Right atrium auricular region (tissue), 2 donors: ENCODE results near the gene RRP7A. TPM values are rescaled to one million over a fixed set of nuclear protein-coding genes. Genes with fewer than 3 reads are reported as not detected.
"Not testable (repeated sequence)": the region's sequence is repeated elsewhere in the genome, so short reads cannot be mapped to it uniquely, and the experiment has no call there.

Experiments
- DNase-seq: peaks from one replicate; pipeline ENCODE4 v3.0.0-alpha.2; 2019; ENCODE audit warnings: low spot score
- H3K27ac ChIP-seq, 2 donors: fragments of 200-600 bp; sonication (generic); 1 replicate in 1 of 2; 2 replicates in 1 of 2; pipeline ENCODE4 v1.5.1; 2016 to 2019
- H3K27me3 ChIP-seq, 2 donors: fragments of 200-600 bp; sonication (generic); one replicate each; pipeline versions ENCODE4 v1.5.1 to v1.6.0; 2017 to 2019
- H3K36me3 ChIP-seq: fragments of 200-600 bp; sonication (generic); one replicate; pipeline ENCODE4 v1.5.1; 2016
- H3K4me1 ChIP-seq, 2 donors: fragments of 200-600 bp; sonication (generic); one replicate each; pipeline versions ENCODE4 v1.5.1 to v1.6.0; 2017 to 2019
- H3K4me3 ChIP-seq, 2 donors: fragments of 200-600 bp; sonication (generic); 1 replicate in 1 of 2; 2 replicates in 1 of 2; pipeline ENCODE4 v1.5.1; 2017 to 2019; ENCODE audit warnings: mild to moderate bottlenecking in 1 of 2, moderate library complexity in 1 of 2
- H3K9me3 ChIP-seq, 2 donors: fragments of 200-600 bp; sonication (generic); one replicate each; pipeline ENCODE4 v1.5.1; 2019
- CTCF ChIP-seq, 2 donors: fragments of 200-600 bp; sonication (generic); IDR thresholded peaks; one replicate each; pipeline ENCODE4 v1.5.1; 2019; ENCODE audit warnings: antibody characterized with exemption in 2 of 2
- total RNA-seq, 2 donors: library from RNA; depleted of rRNA; stranded (reverse); fragments of >200 nt; gene quantifications; one replicate each; pipeline ENCODE4 v1.1.0, GENCODE V29; 2016

Gene RRP7A
- total RNA-seq, 2 donors from 2014 or later, result 12.9 to 19.4 TPM

DNA sequence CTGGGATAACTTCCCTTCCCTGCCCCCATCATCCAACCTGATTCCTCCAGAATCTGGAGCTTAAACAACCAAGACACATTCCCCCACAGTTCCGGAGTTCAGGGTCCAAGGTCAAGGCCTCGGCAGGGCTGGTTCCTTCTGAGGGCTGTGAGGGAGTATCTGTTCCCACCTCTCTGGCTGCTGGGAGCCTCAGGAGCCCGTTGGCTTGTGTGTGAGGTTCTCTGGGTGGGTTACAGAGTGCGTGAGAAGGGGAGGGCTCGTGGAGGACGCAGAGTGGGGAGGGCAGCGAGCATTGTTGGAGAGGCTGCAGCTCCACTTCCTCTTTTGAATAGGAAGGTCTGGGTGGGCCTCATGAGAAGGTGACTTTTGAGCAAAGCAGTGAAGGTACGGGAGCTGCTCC, 42.7 kb upstream of the RRP7A start:
- Histone ChIP-seq H3K27me3 (no peaks in the 10 kb centered on the region), H3K36me3 (no peaks in the 10 kb centered on the region), H3K4me1 (peaks cover 0 to 14% of the 10 kb centered on the region in 2 donors), H3K9me3 (no peaks in the 10 kb centered on the region), H3K4me3 (no peak overlapping the region), H3K27ac (no peak overlapping the region)
- no peak for DNase-seq
- no peak for TF ChIP-seq CTCF (IDR thresholded peaks at IDR 0.05)

- peaks cover 0 to 14% of the 10 kb centered on the region in 2 donors for H3K4me1 ChIP-seq
- no peak overlapping the region for H3K27ac ChIP-seq
- TF ChIP-seq CTCF (IDR thresholded peaks at IDR 0.05), result no peak
- H3K27me3 ChIP-seq, result no peaks in the 10 kb centered on the region
- DNase-seq, result no peak
- no peaks in the 10 kb centered on the region for H3K36me3 ChIP-seq
- H3K4me3 ChIP-seq, result no peak overlapping the region
- no peaks in the 10 kb centered on the region for H3K9me3 ChIP-seq
Measured at GRCh38 chr22:42561856-42562255, 42.3 kb upstream of the RRP7A start.

DNA sequence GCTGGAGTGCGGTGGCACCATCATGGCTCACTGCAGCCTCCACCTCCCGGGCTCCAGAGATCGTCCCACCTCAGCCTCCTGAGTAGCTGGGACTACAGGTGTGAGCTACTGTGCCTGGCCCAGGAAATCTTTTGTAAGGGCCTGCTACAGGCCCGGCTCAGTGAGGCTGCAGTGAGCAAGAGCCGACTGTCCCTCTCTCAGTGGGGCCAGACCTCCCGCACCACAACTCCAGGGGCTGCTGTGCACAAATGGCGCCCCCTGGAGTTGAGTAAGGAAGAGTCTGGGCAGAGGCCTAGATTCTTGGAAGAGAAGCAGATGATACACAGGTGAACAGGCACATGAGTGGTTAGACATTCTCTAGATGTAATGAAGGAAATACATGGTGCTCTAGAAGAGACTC, 41.2 kb upstream of the RRP7A start:
- DNase-seq, result no peak
- no peak overlapping the region for H3K27ac ChIP-seq

DNA sequence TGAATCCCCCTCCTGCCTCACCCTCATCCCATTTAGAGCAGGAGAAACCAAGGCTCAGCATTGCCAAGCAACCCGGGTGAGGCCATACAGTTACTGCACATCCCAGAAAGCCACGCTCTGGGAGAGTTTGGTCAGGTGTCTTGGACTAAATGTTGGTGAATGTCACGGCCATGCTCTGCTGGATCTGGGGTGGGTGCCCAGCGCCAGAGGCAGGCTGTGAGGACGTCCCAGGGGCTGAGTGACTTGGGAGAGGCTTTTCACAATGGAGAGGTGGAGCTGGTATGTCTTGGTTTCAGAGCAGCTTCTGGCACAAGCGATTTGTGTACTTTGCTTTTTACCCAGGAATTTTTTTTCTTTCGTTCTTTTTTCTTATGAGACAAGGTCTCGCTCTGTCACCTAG, 40.8 kb upstream of the RRP7A start:
- H3K27me3 ChIP-seq, result no peaks in the 10 kb centered on the region
- no peaks in the 10 kb centered on the region for H3K9me3 ChIP-seq
- no peak for DNase-seq
- H3K4me1 ChIP-seq, result peaks cover 0 to 14% of the 10 kb centered on the region in 2 donors
- no peak overlapping the region for H3K27ac ChIP-seq
- no peaks in the 10 kb centered on the region for H3K36me3 ChIP-seq
- no peak for TF ChIP-seq CTCF (IDR thresholded peaks at IDR 0.05)
- no peak overlapping the region for H3K4me3 ChIP-seq

More for the DNA sequence above, 41.2 kb upstream of the RRP7A start:
- no peaks in the 10 kb centered on the region for H3K36me3 ChIP-seq
- TF ChIP-seq CTCF (IDR thresholded peaks at IDR 0.05), result peak; percentile 16 to 53
- peaks cover 0 to 14% of the 10 kb centered on the region in 2 donors for H3K4me1 ChIP-seq
- H3K9me3 ChIP-seq, result no peaks in the 10 kb centered on the region
- no peaks in the 10 kb centered on the region for H3K27me3 ChIP-seq
- H3K4me3 ChIP-seq, result no peak overlapping the region

DNA sequence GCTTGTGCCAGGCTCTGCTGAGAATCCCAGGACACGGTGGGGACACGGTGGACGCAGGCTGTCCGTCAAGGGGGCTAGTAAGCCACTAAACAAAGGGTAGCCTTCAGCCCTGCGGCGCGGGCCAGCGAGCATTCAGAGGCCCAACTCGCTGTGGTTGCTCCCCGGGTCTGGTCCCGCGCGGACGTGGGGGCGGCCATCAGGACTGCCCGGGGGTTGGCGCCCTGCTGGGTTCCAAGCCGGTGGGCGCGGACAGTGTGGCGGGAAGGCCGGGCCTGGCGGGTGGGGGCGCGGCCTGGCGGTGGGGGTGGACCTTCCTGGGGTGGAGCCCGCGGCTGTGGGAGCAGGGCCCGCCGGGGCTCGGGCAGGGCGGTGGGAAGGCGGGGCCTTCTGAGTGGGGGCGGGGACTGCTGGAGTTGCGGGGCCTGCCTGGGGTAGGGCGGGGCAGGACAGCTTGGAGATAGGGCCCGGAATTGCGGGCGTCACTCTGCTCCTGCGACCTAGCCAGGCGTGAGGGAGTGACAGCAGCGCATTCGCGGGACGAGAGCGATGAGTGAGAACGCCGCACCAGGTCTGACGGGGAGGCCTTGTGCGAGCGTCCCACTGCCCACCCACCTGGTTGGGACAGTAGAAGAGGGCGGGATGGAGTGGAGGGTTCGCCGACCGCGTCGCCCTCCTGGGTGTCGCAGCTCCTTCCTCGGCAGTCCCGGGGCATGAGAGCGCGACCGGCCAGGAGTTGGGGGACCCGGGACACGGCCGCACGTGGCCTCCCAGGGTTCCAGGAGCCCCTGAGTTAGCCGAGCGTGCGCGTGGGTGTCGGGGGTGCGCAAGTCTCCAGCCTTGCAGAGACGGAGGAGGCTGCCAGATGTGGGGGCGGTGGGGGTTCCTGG, 34.1 kb upstream of the RRP7A start, which contains the start of gene SERHL2:
Gene SERHL2 (plus strand): TSS at position 482 of the 887 bp plus-strand sequence. CDS start 65 bp downstream, at position 547.
- peak within 1 kb of the TSS; percentile 38 to 62 for H3K4me3 ChIP-seq
- DNase-seq, result peak; percentile 86
- H3K9me3 ChIP-seq, result no peaks in the 10 kb centered on the region
- peaks cover 0 to 7% of the 10 kb centered on the region in 2 donors for H3K4me1 ChIP-seq
- no peaks in the 10 kb centered on the region for H3K27me3 ChIP-seq
- H3K36me3 ChIP-seq, result no peaks in the 10 kb centered on the region
- TF ChIP-seq CTCF (IDR thresholded peaks at IDR 0.05), result no peak
- peak within 1 kb of the TSS in 1 of 2 donors; percentile 45 for H3K27ac ChIP-seq

- DNase-seq, H3K9me3 ChIP-seq, H3K4me1 ChIP-seq, H3K27me3 ChIP-seq, H3K27ac ChIP-seq, H3K36me3 ChIP-seq, H3K4me3 ChIP-seq: not testable (repeated sequence)
Measured at GRCh38 chr22:42552294-42552647, 32.7 kb upstream of the RRP7A start.
